DMS153 treated with DMSO at 0.1 percent for 48 hours (cell line): ENCODE data around the gene RALGPS2.

Source experiments
- DNase-seq: peaks from one replicate; lab custom pipeline; 2025; ENCODE audit not compliant: unreplicated experiment; lab: John Stamatoyannopoulos, UW

RALGPS2 gene

GRCh38 chr1:178916448-178917174 lies 191.6 kb downstream of the RALGPS2 start:
- no peak for DNase-seq

- no peak for DNase-seq
These were observed 193.3 kb downstream of the RALGPS2 start for GRCh38 chr1:178918308-178918707.

DNA sequence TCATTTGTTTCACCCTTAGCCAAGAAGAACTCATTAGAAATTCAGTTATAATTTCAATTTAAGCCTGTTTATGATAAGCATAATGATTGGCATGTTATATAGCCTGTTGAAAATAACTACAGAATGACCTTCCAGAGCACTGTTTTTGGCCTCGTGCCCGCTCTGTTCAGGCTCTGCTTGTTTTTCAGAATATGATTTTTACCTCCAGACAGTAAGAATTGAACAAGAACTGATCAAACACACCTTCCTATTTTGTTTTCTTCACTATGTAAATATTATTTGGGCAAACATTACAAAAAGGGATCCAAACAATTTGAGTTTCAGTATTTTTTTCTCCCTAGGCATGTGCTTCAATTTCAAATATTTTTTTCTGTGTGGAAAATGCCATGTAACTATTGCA lies 193.9 kb downstream of the RALGPS2 start:
- DNase-seq: no peak

- no peak for DNase-seq
These were observed 194.5 kb downstream of the RALGPS2 start for GRCh38 chr1:178919581-178919980.

DNA sequence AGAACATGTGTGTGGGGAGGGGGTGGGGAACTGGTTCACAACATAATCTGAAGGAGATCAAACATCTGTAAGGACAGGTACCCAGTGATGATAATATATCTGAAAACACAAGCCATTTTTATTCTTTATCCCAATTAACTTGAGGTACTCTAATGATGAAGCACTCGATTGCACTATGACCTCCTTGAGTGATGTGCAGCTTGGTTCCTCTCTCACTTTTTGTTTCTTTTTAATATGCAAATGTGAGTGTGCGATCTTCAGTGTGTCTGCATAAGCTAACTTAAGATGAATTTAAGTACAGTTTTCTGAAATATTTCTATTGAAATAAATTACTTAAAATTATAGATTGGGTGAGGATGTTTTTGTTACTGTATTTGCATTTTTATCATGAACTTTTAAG lies 196.5 kb downstream of the RALGPS2 start:
- DNase-seq: no peak

DNA sequence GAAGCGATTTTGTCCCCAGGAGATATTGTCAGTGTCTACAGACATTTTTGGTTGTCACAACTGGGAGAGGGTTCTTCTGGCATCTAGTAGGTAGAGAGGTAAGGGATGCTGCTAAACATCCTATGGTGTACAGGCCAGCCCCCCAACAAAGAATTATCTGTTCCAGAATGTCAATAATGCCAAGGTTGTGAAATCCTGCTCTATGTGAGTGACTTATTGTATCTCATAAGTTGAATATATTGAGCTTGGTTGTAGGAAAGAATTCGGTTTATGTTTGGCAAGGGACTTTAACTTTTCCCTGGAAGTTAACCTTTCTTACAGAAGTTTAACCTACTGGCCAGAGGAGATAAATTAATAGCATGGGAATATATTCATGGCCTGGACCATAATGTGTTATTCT lies 198.5 kb downstream of the RALGPS2 start:
- no peak for DNase-seq

DNA sequence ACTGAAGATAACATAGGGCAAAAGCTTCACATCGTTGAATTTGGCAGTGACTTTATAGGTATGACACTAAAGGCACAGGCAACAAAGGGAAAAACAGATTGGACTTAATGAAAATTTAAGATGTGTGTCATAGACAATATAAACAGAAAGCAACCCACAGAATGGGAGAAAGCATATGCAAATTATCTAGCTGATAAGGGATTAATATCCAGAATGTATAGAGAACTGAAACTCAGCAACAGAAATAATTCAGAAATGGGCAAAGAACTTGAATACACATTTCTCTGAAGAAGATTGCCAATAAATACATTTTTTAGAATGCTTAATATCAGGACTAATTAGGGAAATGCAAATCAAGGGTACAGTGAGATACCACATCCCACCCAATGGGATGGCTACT lies 201.0 kb downstream of the RALGPS2 start:
- no peak for DNase-seq

DNA sequence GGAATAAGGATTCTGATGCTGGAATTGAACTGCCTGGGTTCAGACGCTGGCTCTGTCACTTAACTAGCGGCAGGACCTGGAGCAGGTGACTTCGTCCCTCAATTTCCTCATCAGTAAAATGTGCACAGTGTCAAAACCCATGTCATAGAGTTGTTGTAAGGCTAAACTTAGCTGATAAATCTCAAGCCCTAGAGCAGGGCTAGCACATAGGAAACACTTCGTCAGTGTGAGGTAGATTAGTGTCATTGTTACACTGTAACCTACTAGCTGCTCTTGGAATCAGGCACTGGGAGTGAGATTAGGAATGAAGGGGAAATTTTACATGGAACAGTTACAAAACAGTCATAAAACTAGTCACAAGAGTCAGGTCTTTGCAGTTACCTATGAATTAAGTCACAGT lies 202.0 kb downstream of the RALGPS2 start:
- no peak for DNase-seq

GRCh38 chr1:178928041-178928440 lies 203.0 kb downstream of the RALGPS2 start:
- no peak for DNase-seq

- no peak for DNase-seq
These were observed 203.9 kb downstream of the RALGPS2 start for GRCh38 chr1:178928976-178929375.

GRCh38 chr1:178931858-178932551 lies 207.0 kb downstream of the RALGPS2 start:
- no peak for DNase-seq

DNA sequence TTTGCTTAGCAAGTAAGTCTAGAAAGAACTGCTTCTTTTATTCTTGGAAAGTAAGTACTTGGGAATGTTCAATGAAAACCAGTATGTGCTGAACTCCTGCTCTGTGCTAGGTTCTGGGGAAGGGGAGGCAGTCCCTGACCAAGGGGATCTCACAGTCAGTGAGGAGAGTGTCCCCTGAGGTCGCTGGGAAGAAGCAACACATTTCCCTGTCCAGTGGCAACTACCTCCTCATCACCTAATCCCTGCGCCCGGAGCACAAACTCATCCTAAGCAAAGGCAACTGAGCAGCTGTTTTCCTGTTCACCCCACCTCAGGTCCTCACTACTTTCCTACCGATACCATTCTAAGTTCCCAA lies 207.5 kb downstream of the RALGPS2 start:
- DNase-seq: no peak

DNA sequence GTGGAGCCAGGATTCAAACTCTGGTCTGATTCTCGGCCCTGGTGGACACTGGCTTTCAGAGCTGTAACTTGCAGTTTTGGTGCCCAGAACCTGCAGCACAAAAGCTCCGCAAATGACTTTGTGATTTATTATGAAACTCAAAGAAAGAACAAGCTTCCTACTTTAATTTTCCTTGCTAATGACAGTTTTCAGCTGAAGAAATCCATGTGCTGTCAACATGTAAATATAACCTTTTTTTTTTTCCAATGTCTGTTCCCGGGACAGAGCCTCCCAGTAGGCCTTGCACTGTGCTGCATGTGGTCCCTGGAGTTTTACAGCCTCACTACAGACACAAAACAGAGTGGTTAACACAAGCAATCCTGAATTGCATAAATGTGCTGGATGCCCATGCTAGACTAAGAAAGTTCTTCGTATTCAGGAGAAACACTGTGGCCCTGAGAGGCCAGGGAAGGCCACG lies 208.1 kb downstream of the RALGPS2 start:
- no peak for DNase-seq

DNA sequence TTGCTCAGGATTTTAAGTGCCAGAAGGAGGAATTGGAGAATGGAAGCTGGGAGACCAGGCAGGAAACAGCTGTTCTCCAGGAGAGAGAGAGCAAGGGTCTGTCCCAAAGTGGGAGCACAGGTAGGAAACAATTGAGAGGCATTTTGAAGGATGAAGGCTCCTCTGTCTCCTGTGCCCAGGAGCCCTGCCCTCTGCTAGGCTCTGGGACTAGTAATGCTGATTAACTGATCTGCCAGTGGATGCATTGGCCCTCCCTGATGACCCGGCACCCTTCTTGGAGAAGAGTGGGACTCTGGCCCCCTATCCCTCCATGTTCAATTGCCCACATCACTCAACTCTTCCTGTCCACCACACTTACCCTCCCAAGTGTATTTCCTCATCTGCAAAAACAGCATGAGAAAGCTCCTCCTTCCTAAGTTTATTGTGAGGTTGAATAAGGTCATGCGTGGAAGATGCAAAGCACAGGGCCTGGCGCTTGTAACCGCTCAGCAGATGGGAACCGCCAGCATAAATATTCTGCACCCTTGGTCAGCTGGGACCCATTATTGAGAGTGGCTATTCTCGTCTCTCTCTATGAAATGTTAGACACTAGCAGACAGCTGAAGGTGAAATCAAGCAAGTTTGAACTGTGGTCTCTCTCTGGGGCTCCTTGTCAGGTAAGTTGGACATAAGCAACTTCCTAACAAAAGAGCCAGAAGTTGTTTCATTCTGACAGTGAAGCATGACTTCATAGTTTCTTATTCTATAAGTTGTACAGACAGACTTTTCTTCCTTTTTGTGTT lies 208.9 kb downstream of the RALGPS2 start:
- no peak for DNase-seq

DNA sequence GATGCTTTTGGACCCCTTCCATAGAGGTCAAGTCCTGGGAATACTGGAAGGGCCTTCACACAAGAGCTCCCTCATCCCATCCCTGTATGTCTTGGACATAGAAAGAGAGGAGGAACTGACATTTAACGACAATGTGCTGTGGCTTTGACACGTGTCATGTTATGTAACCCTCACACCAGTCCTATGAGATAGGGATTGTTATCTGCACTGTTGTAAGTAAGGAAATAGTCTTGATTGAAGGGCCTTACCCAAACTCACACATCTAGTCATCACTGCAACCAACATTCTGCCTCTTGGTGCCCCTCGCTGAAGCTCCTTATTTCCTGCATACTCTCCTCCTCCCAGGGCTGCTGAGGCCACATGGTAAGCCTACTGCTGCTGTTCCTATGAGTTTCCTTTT lies 209.5 kb downstream of the RALGPS2 start:
- no peak for DNase-seq

DNA sequence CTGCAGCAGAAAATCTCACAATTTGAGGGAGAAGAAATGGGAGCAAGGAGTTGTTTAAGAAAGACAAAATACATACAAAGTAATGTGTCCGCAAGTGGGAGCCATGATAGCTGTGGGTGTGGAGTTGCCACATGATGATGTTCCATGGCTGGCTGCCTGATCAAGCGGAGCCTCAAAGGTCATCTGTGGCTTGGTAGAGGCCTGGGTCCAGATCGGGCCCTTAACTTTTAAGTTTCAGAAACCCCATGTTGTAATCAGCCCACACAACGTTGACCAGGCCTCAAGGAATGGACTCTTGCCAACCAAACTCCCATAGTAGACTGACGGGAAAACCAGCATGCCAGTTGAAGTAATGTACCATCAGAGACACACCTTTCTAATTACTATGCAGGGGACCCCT lies 210.6 kb downstream of the RALGPS2 start:
- no peak for DNase-seq

GRCh38 chr1:178937695-178938094 lies 212.7 kb downstream of the RALGPS2 start:
- no peak for DNase-seq

- no peak for DNase-seq
These were observed 213.3 kb downstream of the RALGPS2 start for GRCh38 chr1:178938101-178938958.

- no peak for DNase-seq
These were observed 213.9 kb downstream of the RALGPS2 start for GRCh38 chr1:178938959-178939317.

- no peak for DNase-seq
These were observed 214.5 kb downstream of the RALGPS2 start for GRCh38 chr1:178939338-178940067.
